Myometrial cell (primary cell): ENCODE results near the gene ING1. TPM values are rescaled to one million over a fixed set of nuclear protein-coding genes. Genes with fewer than 3 reads are reported as not detected.

Source experiments
- total RNA-seq: library from RNA; depleted of rRNA; stranded (reverse); fragments of >200 nt; gene quantifications from 2 replicates; pipeline ENCODE4 v1.2.3, GENCODE V29; 2015

ING1 gene, protein sequence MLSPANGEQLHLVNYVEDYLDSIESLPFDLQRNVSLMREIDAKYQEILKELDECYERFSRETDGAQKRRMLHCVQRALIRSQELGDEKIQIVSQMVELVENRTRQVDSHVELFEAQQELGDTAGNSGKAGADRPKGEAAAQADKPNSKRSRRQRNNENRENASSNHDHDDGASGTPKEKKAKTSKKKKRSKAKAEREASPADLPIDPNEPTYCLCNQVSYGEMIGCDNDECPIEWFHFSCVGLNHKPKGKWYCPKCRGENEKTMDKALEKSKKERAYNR
- 9.2 and 9.4 TPM in 2 replicates for total RNA-seq

DNA sequence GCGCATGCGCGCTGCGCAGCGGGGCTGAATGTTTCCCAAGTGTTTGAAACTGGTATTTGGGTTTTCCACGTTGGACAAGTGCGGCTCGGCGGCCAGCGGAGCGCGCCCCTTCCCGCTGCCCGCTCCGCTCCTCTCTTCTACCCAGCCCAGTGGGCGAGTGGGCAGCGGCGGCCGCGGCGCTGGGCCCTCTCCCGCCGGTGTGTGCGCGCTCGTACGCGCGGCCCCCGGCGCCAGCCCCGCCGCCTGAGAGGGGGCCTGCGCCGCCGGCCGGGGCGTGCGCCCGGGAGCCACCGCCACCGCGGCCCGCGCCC is at the start of gene ING1:
ING1 (plus strand) TSS at position 59 of the 311 bp plus-strand sequence. CDS start 450 bp downstream, outside the sequence.

DNA sequence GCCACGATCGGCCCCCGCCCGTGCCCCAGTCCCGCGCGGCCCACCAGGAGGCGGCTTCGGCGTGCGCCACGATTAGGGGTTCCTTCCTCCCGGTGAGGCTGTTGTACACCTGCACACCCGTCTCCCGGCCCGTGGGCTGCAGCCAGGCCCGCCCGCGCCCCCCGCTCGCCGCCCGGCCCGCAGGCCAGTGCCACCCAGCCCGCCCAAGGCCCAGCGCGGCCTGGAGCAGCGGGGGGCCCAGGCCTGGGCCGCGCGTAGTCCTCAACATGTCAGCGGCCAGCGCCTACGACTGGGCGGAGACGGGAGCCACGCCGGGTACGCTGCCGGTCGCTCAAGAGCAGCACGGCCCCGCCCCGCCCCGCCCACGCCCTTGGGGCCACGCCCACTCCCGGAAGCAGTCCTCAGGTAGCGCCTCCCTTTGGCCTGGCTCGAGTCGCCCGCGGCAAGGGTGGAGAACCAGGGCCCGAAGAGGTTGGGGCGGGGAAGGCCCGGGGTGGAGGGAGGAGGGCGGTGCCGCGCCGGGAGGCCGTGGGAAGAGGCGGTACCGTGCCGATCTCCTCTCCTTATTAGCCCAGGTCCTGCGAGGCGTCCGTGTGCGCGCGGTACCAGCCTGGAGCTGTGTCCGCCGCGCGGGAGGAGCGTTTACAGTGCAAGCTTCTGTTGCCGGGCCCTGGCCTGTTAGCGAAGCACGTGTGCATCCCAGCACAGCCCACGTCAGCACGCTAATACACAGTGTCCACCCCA is 7.5 kb upstream of the ING1 start, which contains the start of gene CARS2:
CARS2 (minus strand) TSS at position 291 of the 744 bp plus-strand sequence; CDS start at position 268, 23 bp downstream.

Other genes with a start within 250 kb of the ING1 start
- gene RAB20, start 152.0 kb upstream of the ING1 start, total RNA-seq = 6.1 and 13.5 TPM in 2 replicates
- 18.2 and 23.2 TPM in 2 replicates for gene NAXD, start 98.2 kb upstream of the ING1 start, total RNA-seq
- gene CARS2, start 7.6 kb upstream of the ING1 start, total RNA-seq = 73.9 and 94.6 TPM in 2 replicates
- 19.1 and 30.6 TPM in 2 replicates for gene ANKRD10, start 201.4 kb downstream of the ING1 start, total RNA-seq